AG08396 (cell line): ENCODE measurements around the gene HLCS.
A peak's percentile ranks its signal among the peaks of the same experiment; 100 is the strongest.

Source experiments
- DNase-seq: peaks from one replicate; pipeline ENCODE4 v3.0.0; 2012; ENCODE audit warnings: low spot score, mixed read lengths

The HLCS gene

DNA sequence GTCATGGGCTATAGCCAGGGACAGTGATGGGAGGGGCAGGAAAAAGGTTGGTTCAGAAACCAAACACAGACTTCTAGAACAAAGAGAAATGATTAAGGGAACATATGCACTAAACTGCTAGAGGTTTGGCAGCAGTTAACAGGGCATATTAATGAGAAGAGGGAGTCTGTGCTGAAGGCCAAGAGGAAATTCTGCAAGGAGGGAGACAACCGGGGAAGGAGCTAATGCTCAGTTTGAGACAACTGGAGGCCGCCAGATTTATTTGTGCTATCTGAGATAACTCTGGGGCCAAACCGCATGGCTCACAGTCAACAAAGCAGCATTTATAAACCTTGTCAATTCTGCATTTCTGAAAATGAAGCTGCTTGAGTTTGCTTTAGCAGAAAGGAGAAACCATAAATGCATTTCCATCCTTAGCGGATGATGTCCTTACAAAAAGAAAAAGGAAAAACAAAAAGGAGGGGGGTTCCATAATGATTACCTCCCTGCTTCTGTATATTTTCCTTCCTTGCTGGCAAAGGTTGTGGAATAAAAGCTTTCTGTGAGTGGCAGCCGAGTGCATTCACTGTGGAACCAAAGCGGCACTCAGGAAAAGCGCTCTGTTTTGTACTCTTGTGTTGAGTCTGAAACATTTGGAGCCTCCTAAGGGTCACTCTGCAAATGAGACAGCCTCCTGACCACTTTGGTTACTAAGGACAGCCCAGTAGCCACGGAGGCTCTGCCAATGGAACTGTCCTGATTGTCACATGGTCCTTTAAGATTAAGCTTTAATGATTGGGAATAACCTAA, 197.2 kb downstream of the HLCS start:
- peak; percentile 25 for DNase-seq

DNA sequence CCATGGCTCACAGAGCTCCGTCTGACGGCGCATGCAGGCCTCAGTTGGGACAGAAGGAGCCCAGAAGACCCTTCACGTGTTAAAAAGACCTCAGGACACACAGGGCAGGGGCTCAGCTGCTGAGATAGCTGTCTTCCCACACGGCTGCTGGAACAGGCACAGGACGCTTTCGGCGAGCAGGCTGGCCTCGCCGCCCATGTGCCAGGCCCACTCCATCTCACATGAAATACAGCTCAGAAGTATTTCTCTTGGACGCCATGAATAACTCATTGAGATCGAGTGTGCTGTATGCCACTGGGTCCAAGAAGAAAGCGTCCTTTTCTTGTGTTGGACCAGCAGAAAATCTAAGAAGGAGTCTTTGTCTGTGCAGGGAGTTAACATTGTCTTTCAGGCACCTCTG, 198.0 kb downstream of the HLCS start:
- no peak for DNase-seq

DNA sequence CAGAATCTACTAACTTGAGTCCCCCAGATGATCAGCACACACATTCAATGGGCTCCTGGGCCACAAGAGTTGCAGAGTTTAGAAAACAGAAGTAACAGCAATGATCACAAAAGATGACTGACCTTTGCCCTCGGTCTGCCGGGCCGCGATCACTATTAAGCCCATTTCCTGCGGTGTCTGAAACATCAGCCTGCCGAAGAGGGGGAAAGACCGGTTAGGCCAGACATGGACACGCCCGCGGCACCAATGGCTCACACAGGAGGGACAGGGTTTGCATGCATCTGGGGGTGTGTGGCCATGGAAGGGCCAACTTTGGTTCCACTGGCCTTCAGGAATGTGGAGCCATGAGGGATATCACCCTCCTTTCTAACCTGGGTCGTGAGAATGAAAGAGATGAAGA, 199.4 kb downstream of the HLCS start:
- DNase-seq = no peak

DNA sequence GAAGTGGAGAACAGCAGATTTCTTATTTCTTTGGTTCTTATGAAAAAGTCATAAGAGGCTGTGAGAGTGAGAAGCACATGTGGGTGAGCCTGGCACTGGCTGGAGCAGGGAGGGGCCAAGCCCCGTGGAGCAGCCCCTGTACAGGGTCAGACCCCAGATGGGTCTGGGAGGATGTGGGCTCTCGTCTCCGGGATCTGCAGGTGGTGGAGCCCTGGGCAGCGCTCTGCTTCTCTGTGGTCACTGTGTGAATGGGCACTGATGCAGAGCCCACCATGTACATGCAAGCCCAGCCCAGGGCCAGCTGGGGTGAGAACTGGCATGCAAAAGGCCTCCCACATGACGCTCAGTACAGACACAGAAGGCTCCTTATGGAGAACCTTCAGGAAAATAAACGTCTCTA, 200.0 kb downstream of the HLCS start:
- no peak for DNase-seq

DNA sequence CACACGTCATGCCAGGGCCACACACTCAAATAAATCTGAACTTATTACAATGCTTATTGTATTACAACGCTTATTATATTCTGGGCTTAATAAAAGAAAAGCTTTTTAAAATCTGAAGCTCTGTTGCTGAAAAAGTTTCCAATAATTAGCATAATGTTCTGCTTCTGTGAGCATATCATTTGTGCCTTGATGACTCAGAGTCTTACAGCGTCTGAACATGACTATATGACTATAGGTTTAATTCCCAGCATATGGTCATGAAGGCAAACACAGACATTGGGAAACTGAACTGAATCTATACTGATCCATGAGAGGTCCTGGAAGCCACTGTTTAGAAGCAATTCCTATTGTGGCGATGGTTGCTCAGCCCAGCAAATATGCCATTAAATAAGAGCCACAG, 201.2 kb downstream of the HLCS start:
- DNase-seq = no peak

DNA sequence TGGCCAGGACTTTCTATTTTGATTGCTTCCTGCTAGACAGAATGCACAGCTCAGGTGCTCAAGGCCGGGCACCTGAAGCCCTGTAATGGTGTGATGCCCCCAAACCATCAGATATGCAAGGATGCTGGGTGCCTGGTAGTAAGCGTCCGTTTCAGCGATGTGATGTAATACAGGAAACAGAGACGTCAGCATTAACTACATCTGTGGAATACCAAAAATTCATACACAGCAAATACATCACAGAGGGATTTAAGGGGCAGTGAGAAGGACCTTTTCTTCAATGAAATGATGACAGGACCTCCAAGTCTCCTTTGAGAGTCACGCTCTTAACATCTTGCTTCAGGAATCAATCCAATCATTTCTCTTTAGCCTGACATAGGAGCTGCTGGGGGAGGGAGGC, 203.2 kb downstream of the HLCS start:
- DNase-seq = no peak

DNA sequence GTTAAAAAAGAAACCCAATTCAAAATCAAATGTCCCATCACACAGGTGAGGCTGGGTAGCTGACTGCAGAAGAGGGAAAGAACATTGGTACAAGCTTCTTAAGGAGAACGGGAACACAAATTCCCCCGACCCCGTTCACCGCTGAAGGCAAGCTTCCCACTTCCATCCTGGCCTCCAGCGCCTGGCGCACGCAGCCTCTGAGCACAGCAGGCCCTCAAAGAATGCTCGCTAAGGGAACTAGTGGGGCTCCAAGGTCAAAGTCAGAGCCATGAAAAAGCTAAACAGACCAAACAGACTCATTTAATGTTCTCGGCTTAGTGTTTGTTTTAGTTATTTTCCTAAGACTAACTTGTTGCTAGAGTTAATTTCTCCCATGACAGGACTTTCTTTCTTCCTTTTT, 203.8 kb downstream of the HLCS start:
- no peak for DNase-seq

DNA sequence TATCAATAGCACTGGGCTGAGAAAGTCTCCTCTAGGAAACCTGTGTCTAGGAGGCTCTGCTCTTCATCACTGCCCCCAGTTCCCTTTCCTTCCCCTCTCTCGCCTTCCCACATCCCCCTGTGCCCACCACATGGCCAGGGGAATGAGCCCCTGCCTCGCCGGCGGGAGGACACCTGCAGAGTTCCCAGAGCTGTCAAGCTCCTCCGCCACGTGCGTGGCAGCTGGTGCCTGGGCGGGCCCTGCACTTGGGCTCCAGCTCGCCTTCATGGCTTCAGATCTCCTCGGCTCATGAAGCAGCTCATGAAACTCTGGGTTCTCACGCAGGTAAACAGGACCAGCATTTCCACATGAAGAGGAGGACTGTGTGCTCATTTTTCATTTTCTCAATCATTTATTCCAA, 204.8 kb downstream of the HLCS start:
- no peak for DNase-seq

DNA sequence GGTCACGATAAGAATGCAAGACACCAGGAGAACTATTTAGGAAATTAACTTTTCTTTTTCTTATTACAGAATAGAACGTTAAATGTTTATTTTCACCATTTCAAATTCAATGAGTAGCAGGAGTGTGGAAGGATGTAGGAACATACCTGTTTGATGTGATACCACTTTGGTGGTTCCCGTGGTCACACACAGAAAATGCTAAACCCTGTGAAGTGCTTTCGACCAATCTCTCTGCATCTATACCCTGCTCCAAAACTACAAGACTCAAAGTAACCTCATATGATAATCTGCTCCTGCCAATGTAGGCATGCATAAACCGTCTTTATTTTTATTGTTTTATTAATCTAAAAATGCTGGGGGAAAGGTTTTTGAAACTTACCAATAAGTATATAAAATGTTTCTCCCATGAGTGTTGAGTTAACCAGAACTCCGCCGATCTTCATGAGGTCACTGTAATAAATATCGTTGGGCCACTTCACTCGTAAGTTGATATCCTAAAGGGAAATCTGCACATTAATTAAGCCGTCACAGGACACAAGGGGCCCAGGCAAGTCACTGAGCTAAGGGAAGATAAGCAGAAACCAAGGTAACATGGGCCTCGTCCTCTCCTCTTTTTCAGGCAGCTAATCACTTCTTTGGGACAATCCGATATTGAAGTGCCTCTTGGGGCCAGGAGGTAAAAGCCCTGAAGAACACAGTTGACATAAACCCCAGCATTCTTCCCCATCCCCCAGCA, 207.0 kb downstream of the HLCS start:
- DNase-seq = no peak

DNA sequence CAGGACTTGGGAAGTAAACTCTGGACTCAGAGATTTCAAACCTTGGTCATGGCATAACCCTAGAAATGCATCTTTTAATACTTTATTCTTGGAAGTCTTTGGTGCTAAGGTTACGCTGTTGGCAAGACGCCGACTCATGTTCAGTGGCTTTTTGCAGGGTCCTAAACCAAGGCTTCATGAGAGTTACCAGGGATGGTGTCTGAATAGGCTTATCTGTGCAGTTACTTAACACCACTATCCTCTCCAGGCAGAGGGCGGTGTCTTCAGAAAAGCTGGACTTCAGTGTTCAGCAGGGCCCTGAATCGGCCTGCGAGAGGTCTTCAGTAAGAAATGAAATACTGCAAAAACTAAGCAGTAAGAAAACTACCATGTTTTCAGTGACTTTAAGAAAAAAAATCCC, 209.3 kb downstream of the HLCS start:
- no peak for DNase-seq

DNA sequence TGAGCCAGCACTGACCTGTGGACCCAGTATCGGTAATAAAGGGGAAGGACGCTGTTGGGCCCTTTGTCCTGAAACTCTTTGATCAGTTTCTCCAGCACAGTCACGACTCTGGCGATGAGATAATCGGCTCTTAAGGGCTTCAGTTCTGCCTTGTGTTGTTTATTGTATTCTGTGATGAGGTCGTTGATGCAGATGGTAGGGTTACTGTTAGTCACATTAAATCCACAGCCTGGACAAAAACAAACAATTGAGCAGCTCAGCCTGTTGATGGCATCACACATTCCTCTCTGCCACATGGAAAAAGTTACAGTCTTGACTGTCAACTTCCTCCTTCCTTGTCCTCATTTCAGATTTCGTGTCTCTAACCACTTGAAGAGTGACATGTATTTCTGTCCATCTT, 209.9 kb downstream of the HLCS start:
- DNase-seq = no peak

DNA sequence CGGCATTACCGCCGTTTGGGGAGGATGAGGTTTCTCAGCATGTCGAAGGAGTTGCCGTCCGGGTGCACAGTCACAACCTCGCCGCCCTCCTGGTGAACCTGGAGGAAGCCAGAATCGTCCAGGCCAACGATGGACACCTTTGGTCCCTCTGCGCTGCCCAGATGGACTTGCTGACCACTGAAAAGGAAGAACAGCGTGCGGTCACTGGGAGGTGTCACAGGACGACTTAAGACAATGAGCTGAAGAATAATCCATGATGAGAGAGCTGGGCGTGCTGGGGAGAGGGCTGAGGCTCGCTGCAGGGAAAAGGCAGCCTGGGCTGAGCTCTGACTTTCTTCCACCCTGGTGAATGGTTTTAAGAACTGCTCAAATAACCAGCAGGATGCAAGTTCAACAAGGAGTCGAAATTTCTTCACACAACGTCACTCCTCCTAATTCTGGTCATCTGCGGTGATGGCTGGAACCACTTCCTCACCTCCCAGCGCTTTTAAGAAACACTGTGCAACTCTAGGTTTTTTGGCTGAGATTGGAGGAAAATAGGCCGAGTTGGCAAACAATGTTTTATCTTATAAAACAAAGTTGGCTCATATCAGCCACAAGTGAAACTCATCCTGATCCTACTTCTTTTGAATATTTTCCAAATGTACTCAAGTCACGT, 212.1 kb downstream of the HLCS start:
- DNase-seq = no peak

DNA sequence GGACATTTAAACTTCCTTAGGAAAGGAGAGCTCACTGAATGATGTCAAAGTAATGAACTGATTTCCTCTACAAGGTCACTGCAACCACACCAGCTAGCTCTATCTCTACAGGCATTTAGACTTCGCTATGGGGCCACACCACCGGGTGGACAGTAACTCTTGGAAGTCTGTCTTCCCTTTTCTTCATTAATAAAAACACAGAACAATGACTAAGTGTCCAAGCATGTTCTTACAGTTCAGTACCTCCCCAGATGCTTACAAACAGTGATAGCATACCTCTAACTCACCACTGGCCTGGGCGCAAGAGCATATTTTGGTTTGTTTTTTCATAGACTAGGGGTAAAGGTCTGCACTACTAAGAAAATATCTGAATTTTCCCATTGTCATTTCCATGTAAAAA, 212.9 kb downstream of the HLCS start:
- peak; percentile 47 for DNase-seq

DNA sequence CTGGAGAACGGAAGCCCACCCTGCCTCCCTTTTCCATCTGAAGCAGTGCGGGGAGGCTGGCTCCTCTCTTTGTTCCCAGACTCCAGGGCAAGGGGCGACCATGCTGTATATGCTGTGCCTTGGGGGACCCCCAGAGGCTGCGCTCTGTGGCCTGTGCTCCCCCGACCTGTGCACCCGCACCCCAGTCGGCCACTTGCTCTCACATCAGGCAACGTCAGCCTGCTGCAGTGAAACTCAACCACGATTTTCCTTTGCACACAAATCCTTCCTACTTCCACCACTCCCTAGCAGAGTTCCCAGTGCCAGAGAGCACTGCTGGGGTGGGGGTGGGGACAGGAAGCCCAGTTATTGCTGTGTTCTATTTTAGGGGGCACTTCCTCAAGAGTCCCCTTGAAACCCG, 215.1 kb downstream of the HLCS start:
- DNase-seq = no peak

DNA sequence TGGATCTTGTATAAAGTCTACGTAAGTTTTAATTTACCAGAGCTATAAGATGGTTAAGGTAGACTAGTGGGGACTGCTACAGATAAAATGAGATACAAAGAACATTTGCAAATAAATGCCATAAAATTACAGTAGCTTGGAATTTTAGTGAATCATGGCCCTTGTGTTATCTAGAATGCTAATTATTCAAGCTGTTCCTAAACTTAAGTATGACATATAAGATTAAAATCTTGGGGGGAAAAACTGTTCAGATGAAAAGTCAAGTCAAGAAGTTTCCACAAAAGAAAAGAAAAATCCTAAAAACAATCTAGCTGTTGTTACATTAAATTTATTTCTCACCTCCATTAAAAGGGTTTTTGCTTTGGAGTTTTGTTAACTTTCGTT, 215.9 kb downstream of the HLCS start:
- no peak for DNase-seq

DNA sequence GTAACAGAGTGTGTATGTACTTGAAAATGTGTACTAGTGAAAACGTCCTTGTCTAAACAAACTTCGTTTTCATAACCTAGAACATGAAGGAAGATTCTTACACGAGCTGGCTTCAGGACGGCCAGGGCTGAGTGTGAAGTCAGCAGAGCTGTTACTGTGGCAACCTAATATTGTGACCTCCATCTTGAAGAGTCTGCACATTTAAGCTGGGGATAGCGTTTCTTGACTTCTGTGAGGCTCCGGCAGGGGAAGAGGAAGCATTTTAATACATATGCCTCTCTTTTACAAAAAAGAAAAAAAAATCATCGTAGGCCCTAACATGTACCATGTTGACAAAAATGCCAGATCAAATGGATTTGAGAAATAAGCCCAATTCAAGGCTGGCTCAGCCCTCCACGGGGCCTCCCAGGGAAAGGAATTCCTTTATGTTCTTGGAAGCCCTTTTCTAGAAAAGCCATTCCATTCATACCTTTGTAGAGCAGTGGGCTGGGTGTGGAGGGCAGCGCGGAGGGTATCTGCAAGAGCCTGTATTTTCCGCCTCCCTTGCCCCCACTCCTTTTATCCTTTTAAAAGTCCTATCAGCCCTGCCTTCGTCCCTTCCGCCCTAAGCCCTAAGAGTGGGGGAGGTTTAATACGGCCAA, 216.4 kb downstream of the HLCS start:
- DNase-seq = peak; percentile 47

DNA sequence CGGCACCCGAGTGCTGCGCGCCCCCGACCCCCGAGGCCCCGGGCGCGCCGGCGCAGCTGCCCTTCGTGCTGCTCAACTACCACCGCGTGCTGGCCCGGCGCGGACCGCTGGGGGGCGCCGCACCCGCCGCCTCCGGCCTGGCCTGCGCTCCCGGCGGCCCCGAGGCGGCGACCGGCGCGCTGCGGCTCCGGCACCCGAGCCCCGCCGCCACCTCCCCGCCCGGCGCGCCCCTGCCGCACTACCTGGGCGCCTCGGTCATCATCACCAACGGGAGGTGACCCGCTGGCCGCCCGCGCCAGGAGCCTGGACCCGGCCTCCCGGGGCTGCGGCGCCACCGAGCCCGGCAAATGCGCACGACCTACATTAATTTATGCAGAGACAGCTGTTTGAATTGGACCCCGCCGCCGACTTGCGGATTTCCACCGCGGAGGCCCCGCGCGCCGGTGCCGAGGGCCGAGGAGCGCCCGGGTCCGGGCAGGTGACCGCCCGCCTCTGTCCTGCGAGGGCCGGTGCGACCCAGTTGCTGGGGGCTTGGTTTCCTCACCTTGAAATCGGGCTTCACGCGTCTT, 218.6 kb downstream of the HLCS start:
- DNase-seq = peak; percentile 86

DNA sequence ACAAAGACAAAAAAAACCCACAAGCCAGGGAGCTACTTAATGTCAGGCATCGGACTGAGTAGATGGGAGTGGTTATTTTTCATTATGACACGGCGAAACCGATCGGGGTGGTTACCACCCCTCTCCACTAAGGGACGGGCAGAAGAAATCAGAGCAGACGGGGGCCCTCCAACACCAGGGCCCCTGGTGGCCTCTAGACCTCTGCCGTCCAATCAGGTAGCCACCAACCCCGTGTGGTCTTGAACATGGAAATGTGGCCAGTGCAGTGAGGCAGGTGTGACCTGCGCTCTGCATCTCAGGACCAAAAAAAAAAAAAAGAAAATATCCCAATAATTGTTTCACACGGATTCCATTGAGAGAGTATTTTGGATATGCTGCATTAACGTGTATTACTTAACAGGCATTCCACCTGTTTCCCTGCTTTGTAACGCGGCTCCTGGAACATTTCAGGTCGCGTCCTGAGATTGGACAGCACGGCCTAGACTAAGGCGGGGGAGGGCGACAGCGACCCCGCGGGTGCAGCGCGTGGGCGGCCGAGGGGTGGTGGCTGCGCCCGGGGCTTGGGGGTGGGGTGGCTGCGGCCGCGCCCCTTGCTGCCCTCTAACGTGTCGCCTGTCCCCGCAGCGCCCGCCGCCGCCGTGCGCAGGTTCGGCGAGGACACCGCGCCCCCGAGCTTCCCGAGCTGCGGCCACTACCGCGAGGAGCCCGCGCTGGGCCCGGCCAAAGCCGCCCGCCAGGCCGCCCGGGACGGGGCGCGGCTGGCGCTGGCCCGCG, 219.2 kb downstream of the HLCS start:
- peak; percentile 33 for DNase-seq

DNA sequence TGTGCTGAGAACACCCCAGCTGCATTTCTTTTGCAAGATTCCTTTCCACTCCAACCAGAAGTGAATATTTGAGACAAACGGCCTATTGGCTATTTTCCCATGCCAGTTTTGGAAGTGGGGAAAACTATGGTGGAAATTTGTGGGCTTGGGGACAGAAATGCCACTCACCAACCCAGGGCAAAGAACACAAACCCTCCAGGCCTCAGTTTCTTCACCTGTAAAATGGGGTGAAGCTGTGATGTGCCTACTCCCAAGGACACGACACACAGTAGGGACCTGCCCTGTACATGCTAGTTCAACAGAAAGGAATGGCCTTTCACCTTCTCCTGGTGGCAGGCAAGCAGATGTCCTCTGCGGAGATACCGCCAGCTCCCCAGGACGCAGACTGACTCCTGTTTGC, 221.0 kb downstream of the HLCS start:
- DNase-seq = no peak

DNA sequence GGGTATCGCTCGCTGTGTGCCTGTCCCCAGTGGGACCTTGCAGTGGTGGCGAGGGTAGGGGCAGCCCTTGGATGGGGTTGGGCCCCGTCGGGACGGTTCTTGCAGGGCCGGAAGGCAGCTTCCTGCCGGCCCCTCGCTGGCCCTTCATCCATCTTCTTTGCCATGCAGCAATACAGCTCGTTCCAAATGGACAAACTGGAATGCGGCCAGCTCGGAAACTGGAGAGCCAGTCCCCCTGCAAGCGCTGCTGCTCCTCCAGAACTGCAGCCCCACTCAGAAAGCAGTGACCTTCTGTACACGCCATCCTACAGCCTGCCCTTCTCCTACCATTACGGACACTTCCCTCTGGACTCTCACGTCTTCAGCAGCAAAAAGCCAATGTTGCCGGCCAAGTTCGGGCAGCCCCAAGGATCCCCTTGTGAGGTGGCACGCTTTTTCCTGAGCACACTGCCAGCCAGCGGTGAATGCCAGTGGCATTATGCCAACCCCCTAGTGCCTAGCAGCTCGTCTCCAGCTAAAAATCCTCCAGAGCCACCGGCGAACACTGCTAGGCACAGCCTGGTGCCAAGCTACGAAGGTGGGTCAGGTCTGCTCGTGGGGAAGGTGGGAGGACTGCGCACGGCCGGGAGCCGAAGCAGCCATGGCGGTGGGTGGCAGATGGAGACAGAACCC, 221.8 kb downstream of the HLCS start:
- peak; percentile 39 for DNase-seq

DNA sequence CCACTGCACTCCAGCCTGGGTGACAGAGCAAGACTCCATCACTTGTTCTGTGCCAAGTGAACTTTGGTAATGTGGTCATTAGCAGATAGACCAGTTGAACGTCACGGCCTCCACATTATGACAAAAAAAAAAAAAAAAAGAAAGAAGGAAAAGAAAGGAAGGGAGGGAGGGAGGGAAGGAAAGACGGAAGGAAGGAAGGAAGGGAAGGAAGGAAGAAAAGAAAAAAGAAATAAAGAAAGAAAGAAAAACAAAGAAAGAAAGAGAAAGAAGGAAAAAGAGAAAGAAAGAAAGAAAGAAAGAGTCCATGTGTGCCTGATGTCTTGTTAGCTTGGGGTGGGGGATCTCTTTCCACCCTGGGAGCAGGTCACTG, 222.3 kb downstream of the HLCS start:
- DNase-seq = no peak
